Measurements from ENCODE around the gene ASB16. TPM values are rescaled to one million over a fixed set of nuclear protein-coding genes. Genes with fewer than 3 reads are reported as not detected.

Gene ASB16
- polyA plus RNA-seq, 1 donor from 2014 or later: not detected

DNA sequence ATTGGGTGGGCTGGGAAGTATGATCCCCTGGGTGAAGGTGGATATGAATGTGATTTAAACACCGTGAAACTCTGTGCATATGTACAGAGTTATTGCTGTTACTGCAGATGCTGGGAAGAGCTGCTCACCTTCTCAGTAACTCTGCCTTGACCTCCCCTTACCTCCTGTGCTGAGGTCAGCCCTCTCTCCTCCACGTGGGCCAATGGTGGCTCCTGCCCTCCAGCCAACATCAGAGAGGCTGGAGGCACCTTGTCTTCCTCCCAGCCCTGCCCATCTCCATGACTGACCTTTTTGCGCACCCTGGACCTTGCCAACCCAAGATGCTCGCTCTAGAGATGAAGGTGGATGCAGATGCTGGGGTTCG is 387 bp upstream of the ASB16 start:
- Histone ChIP-seq H3K36me3 (ENCODE audit: insufficient read depth, low read length) (no peaks in the 10 kb centered on the region), H2AFZ (ENCODE audit: low read depth, low read length) (no peak overlapping the region), H3K27ac (ENCODE audit: low read length) (no peak overlapping the region), H3F3A (ENCODE audit: insufficient read depth, low read length, poor library complexity, severe bottlenecking) (no peaks in the 10 kb centered on the region), H3K27me3 (ENCODE audit: insufficient read depth, low read depth, low read length) (no peaks in the 10 kb centered on the region), H3K9me3 (ENCODE audit: low read length) (no peaks in the 10 kb centered on the region), H3K4me3 (ENCODE audit: low read length) (no peak overlapping the region), H3K9me2 (ENCODE audit: insufficient read depth, low read length) (no peaks in the 10 kb centered on the region), H3K79me2 (replicated peaks; ENCODE audit: insufficient read depth, low read length) (no peaks in the 10 kb centered on the region), H3K9ac (ENCODE audit: low read length) (peak overlapping the region; percentile 2), H4K20me1 (ENCODE audit: insufficient read depth) (no peaks in the 10 kb centered on the region), H3K4me2 (ENCODE audit: low read length) (no peak overlapping the region)
- TF ChIP-seq RAD21 (conservative IDR thresholded peaks at IDR 0.05) (no peak), REST (IDR thresholded peaks at IDR 0.05; ENCODE audit: borderline replicate concordance) (no peak), CTCF (IDR thresholded peaks at IDR 0.05; ENCODE audit: poor library complexity, severe bottlenecking) (no peak), TAF1 (IDR thresholded peaks at IDR 0.05; ENCODE audit: low read depth) (no peak), SMC3 (conservative IDR thresholded peaks at IDR 0.05; ENCODE audit: poor library complexity) (no peak), POLR2AphosphoS5 (IDR thresholded peaks at IDR 0.05) (no peak), MXI1 (conservative IDR thresholded peaks at IDR 0.05; ENCODE audit: poor library complexity, severe bottlenecking) (no peak), EZH2 (IDR thresholded peaks at IDR 0.05; ENCODE audit: borderline replicate concordance, insufficient read depth, low read length, poor library complexity, severe bottlenecking) (no peak), EP300 (conservative IDR thresholded peaks at IDR 0.05; ENCODE audit: poor library complexity, severe bottlenecking) (no peak)

DNA sequence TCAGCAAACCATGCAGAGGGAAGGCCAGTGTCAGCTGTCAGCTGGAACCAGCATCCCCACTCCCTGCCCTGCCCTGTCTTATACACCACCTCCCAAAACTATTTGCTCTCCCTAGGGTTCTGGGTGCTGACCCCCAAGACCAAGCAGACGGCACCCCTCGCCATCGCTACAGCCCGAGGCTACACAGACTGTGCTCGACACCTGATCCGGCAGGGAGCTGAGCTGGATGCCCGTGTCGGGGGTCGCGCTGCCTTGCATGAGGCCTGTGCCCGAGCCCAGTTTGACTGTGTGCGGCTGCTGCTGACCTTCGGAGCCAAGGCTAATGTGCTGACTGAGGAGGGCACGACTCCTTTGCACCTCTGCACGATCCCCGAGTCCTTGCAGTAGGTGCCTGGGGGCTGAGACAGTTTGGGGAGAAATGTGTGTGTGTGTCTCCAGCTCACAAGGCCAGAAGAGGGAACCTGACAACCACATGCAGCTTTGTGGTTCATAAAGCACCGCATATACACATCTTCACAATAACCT is 1.5 kb downstream of the ASB16 start:
- H2AFZ ChIP-seq (ENCODE audit: low read depth, low read length): no peak overlapping the region
- H3K27ac ChIP-seq (ENCODE audit: low read length): no peak overlapping the region
- H3K36me3 ChIP-seq (ENCODE audit: insufficient read depth, low read length): no peaks in the 10 kb centered on the region
- no peaks in the 10 kb centered on the region for H3K9me2 ChIP-seq (ENCODE audit: insufficient read depth, low read length)
- no peak for TF ChIP-seq REST (IDR thresholded peaks at IDR 0.05; ENCODE audit: borderline replicate concordance)
- no peak for TF ChIP-seq MXI1 (conservative IDR thresholded peaks at IDR 0.05; ENCODE audit: poor library complexity, severe bottlenecking)
- TF ChIP-seq TAF1 (IDR thresholded peaks at IDR 0.05; ENCODE audit: low read depth): no peak
- no peak for TF ChIP-seq POLR2AphosphoS5 (IDR thresholded peaks at IDR 0.05)
- TF ChIP-seq EP300 (conservative IDR thresholded peaks at IDR 0.05; ENCODE audit: poor library complexity, severe bottlenecking): no peak
- no peak for TF ChIP-seq EZH2 (IDR thresholded peaks at IDR 0.05; ENCODE audit: borderline replicate concordance, insufficient read depth, low read length, poor library complexity, severe bottlenecking)
- no peak for TF ChIP-seq SMC3 (conservative IDR thresholded peaks at IDR 0.05; ENCODE audit: poor library complexity)
- no peaks in the 10 kb centered on the region for H3K79me2 ChIP-seq (replicated peaks; ENCODE audit: insufficient read depth, low read length)
- H4K20me1 ChIP-seq (ENCODE audit: insufficient read depth): no peaks in the 10 kb centered on the region
- no peaks in the 10 kb centered on the region for H3K9me3 ChIP-seq (ENCODE audit: low read length)
- no peak overlapping the region for H3K4me2 ChIP-seq (ENCODE audit: low read length)
- H3K4me3 ChIP-seq (ENCODE audit: low read length): no peak overlapping the region
- no peaks in the 10 kb centered on the region for H3F3A ChIP-seq (ENCODE audit: insufficient read depth, low read length, poor library complexity, severe bottlenecking)
- no peaks in the 10 kb centered on the region for H3K27me3 ChIP-seq (ENCODE audit: insufficient read depth, low read depth, low read length)
- no peak overlapping the region for H3K9ac ChIP-seq (ENCODE audit: low read length)
